A375 (cell line): Measurements from ENCODE around the gene MKRN2OS. TPM values are rescaled to one million over a fixed set of nuclear protein-coding genes. Genes with fewer than 3 reads are reported as not detected.
A peak's percentile ranks its signal among the peaks of the same experiment; 100 is the strongest.

ENCODE experiments used
- small RNA-seq: library from RNA; depleted of rRNA; stranded (forward); fragments of <200 nt; gene quantifications from one replicate; pipeline ENCODE3, GENCODE V24; 2014
- total RNA-seq: library from RNA; depleted of rRNA; stranded (reverse); fragments of >200 nt; shearing (Covaris generic); gene quantifications from 2 replicates; pipeline ENCODE4 v1.2.3, GENCODE V29; 2014; rRNA removed

The MKRN2OS gene, protein sequence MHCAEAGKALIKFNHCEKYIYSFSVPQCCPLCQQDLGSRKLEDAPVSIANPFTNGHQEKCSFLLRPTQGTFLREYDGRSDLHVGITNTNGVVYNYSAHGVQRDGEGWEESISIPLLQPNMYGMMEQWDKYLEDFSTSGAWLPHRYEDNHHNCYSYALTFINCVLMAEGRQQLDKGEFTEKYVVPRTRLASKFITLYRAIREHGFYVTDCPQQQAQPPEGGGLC
- 0.19 TPM in 1 of 2 replicates, not detected in the other for total RNA-seq

GRCh38 chr3:12545473-12545791 is at the start of gene MKRN2OS:
TSS of gene MKRN2OS (minus strand) at chr3:12545499. CDS start at chr3:12545464, 35 bp downstream.

DNA sequence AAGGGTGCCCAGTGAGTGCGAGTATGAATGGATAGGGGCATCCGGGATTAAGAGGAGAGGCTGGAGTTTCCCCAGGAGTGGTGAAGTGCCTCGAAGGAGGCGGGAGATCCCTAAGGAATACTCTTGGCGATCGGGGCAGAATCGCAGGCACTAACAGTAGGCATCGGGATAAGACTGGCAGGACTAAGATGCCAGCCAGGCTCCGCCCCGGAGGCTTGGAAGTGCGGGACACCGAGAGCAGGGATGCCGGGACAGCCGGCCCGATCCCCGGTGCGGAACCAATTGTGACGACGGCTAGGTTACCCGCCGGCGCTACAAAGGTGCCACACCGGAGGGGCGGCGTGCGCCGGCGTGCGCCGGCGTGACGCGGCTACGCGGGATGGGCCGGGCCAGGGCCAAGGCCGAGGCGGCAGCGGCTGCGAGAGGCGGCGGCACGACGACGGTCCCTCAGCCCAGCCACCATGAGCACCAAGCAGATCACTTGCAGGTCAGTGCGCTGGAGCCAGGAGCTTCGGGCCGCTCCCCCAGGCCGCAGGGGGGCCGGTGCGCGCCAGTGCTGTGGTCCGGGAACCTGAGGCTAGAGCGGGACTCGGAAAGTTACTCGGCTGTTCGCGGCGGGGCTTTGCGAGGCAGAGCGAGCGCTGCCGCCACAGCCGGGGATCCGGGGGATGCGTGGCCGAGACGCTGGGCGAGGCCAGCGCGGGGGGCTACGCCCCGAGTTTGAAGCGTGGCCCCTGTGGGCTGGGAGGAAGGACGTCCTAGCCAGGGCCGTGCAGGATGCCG is 11.6 kb upstream of the MKRN2OS start, which contains the start of gene MKRN2:
TSS of gene MKRN2 (plus strand) at position 398 of the 783 bp plus-strand sequence. CDS start at position 462, 64 bp downstream.

Small RNA genes within 50 kb of the gene (small RNA-seq; reads per million reads assigned to genes)
- gene RF00017 (not detected), gene RNA5SP123 (1.1 reads per million, percentile 57 among the genes with 10 or more reads in this experiment), gene RNU6-377P (not detected)

Other genes with a start within 250 kb of the MKRN2OS start
- gene TSEN2, start 61.0 kb downstream of the MKRN2OS start, total RNA-seq: 33.2 and 33.9 TPM in 2 replicates
- gene MKRN2, start 11.6 kb upstream of the MKRN2OS start, total RNA-seq: 31.3 and 35.2 TPM in 2 replicates
- 80.0 and 90.2 TPM in 2 replicates for gene RAF1, start 118.6 kb upstream of the MKRN2OS start, total RNA-seq
- 0.08 TPM in 1 of 2 replicates, not detected in the other for gene TMEM40, start 213.8 kb upstream of the MKRN2OS start, total RNA-seq